Esophagus (tissue), 2 donors: ENCODE results near the gene NUP188. TPM values are rescaled to one million over a fixed set of nuclear protein-coding genes. Genes with fewer than 3 reads are reported as not detected.

Experiments
- H3K27ac ChIP-seq, 2 donors: one replicate each; pipeline ENCODE4 v1.5.1; 2013; ENCODE audit warnings: low read depth in 2 of 2, mild to moderate bottlenecking in 2 of 2, inconsistent platforms in 1 of 2, low read length in 1 of 2, moderate library complexity in 1 of 2
- H3K27me3 ChIP-seq, 2 donors: one replicate each; pipeline ENCODE4 v1.6.1; 2013; ENCODE audit warnings: low read length in 2 of 2, control low read depth in 1 of 2, mild to moderate bottlenecking in 1 of 2; ENCODE audit not compliant: insufficient read depth in 2 of 2, control insufficient read depth in 1 of 2
- H3K36me3 ChIP-seq, 2 donors: one replicate each; pipeline ENCODE4 v1.6.1; 2013; ENCODE audit warnings: low read length in 1 of 2; ENCODE audit not compliant: control insufficient read depth in 2 of 2, insufficient read depth in 2 of 2
- H3K4me1 ChIP-seq, 2 donors: one replicate each; pipeline ENCODE4 v1.6.1; 2013; ENCODE audit warnings: low read length in 1 of 2; ENCODE audit not compliant: control insufficient read depth in 2 of 2, insufficient read depth in 2 of 2
- H3K4me3 ChIP-seq, 2 donors: one replicate each; pipeline ENCODE4 v1.5.1; 2013; ENCODE audit warnings: low read length in 2 of 2, mild to moderate bottlenecking in 2 of 2, low read depth in 1 of 2, moderate library complexity in 1 of 2
- H3K9me3 ChIP-seq, 2 donors: one replicate each; pipeline ENCODE4 v1.6.1; 2013; ENCODE audit warnings: mild to moderate bottlenecking in 2 of 2, low read depth in 1 of 2, low read length in 1 of 2, moderate library complexity in 1 of 2; ENCODE audit not compliant: control insufficient read depth in 2 of 2, insufficient read depth in 1 of 2
- WGBS, 2 donors: extraction: QIAGEN DNeasy Blood & Tissue Kit; methylation state at CpG; one replicate each; pipeline ENCODE4 v1.1.7; 2013; 5-methylcytosine and 5-hydroxymethylcytosine counted together
- polyA plus RNA-seq, 2 donors: library from polyadenylated mRNA; stranded (reverse); fragments of 200-250 nt; gene quantifications; one replicate each; pipeline ENCODE4 v1.2.3, GENCODE V29; 2013
- donor health status: healthy with polysubstance abuse.
- donor health status: Bipolar disorder and iron deficiency.

The NUP188 gene
- polyA plus RNA-seq, 2 donors: 19.7 to 21.8 TPM

DNA sequence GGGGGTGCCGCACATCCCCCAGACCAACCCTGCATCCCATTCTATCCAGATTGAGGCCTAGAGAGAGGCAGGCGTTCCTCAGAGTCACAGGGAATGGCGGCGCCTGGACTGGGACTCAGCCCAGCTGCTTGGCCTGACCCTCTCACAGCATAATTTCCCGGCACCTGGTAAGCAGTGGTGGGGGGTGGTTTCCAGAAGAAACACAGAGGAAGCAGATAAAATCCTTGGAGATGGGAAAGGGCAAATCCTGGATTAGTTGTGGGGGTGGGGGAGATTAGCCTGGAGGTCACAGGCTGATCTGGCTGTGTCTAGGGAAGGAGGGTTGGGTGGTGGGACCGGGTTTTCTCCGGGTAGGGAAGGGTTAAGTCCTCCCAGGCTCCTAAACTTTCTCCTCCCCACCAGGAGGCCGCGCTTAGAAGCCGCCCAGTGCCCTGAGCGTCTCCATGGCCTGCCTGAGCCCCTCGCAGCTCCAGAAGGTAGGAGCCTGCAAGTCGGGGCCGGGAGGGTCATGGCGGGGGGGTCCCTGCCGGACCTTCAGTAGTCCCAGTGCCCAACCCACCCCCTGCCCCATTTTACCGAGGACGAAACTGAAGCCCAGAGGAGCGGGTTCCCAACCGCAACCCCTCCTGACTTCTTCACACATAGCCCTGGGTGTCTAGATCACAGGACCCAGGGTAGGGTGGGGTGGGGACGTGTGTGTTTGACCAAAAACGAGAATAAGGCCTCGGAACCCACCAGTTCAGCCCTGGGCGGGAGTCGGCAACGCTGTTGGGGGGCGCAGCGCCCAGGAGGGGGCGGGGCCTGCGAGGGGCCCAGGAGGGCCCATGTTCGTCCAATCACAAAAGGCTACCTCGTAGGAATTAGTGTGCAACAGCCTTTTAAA, 25.4 kb upstream of the NUP188 start:
- no peaks in the 10 kb centered on the region for H3K27me3 ChIP-seq
- H3K36me3 ChIP-seq: peaks cover 0 to 18% of the 10 kb centered on the region in 2 donors
- 10 to 13% methylated on average over 32 of the region's 32 CpGs for WGBS, 2 donors
- peak overlapping the region; percentile 41 to 42 for H3K4me3 ChIP-seq
- no peaks in the 10 kb centered on the region for H3K9me3 ChIP-seq
- peak overlapping the region; percentile 74 to 89 for H3K27ac ChIP-seq
- H3K4me1 ChIP-seq: peaks cover 6 to 19% of the 10 kb centered on the region in 2 donors

DNA sequence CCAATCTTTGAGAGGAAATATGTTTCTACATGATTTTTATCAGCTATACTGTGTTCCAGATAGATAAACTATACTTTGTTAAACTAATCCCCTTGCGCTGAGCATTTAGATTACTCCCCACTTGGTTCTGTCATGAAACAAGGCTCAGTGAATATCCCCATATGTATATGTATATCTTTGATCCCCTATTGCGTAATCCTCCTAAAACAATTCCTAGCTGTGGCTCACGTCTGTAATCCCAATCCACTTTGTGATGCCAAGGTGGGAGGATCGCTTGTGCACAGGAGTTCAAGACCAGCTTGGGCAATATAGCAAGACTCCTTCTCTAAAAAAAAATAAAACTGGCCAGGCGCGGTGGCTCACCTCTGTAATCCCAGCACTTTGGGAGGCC, 24.0 kb upstream of the NUP188 start:
- 77 to 80% methylated on average over 6 of the region's 6 CpGs for WGBS, 2 donors
- H3K27ac ChIP-seq: peak overlapping the region in 1 of 2 donors; percentile 5

DNA sequence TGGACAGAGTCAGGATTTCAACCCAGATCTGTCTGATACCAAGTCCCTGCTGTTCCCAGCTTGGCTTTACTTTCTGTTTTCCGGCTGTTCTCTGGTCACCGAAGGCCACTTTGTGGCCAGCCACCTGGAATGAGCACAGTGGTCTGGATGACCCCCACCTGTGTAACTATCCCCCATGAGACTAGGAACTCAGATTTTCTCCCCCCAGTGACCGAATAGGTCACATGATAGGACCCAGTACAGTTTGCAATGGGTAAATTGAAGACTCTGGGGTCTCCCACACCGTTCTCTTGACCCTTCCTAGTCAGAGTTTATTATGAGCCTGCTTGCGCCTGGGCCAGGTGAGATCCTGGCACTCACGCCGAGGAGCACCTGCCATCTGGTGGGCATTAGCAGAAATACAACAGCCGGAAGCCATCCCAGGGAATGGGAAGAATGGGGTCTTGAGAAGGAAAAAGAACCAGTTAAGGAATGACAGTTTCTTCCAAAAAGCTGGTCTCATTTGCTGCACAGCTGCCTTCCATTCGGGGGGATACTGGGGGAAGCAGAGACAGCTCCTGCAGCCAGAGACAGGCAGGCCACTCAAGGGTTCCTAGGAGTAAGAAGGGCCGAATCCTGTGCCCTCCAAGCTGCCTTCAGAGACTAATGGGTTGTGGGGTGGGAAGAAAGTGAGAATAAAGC, 19.6 kb upstream of the NUP188 start:
- no peaks in the 10 kb centered on the region for H3K9me3 ChIP-seq
- H3K4me1 ChIP-seq: no peaks in the 10 kb centered on the region
- WGBS, 2 donors: 24 to 26% methylated on average over 10 of the region's 10 CpGs
- no peak overlapping the region for H3K27ac ChIP-seq
- H3K27me3 ChIP-seq: no peaks in the 10 kb centered on the region
- H3K36me3 ChIP-seq: no peaks in the 10 kb centered on the region
- H3K4me3 ChIP-seq: no peak overlapping the region

More for the DNA sequence above, 24.0 kb upstream of the NUP188 start:
- Histone ChIP-seq H3K4me3 (no peak overlapping the region), H3K27me3 (no peaks in the 10 kb centered on the region), H3K9me3 (no peaks in the 10 kb centered on the region), H3K4me1 (peaks cover 6 to 13% of the 10 kb centered on the region in 2 donors), H3K36me3 (peaks cover 0 to 7% of the 10 kb centered on the region in 2 donors)

DNA sequence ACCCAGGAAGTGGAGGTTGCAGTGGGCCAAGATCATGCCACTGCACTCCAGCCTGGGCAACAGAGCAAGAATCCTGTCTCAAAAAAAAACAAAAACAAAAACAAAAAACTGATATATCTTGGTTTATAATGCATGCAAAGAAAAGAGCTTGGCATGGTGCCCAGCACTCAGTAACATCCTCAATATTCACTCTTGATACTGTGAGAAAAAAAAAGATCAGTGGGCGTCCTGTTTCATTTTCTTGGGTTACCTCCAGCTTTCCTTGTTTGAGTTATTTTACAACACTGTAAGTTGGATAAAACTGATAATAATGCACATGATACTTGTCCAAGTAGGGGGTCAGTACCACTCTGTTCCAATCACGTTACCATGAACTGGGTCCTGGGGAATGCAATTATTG, 18.9 kb upstream of the NUP188 start:
- Histone ChIP-seq H3K36me3 (no peaks in the 10 kb centered on the region), H3K27me3 (no peaks in the 10 kb centered on the region), H3K9me3 (no peaks in the 10 kb centered on the region), H3K4me3 (no peak overlapping the region), H3K4me1 (no peaks in the 10 kb centered on the region), H3K27ac (no peak overlapping the region)
- 88 to 89% methylated on average over 2 of the region's 2 CpGs for WGBS, 2 donors

DNA sequence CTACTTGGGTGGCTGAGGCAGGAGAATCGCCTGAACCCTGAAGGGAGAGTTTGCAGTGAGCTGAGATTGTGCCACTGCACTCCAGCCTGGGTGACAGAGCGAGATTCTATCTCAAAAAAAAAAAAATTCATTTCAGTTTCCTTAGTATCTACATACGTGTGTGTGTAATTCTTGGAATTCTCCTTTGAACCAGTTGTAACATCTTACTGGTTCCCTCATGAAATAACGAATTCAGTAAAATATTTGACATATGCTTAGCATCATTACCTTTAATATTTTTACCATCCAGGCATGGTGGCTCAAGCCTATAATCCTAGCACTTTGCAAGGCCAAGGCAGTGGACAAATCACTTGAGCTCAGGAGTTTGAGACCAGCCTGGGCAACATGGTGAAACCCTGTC, 17.9 kb upstream of the NUP188 start:
- no peak overlapping the region for H3K27ac ChIP-seq
- no peaks in the 10 kb centered on the region for H3K9me3 ChIP-seq
- H3K4me3 ChIP-seq: no peak overlapping the region
- no peaks in the 10 kb centered on the region for H3K4me1 ChIP-seq
- WGBS, 2 donors: 85 to 89% methylated on average over 4 of the region's 4 CpGs
- no peaks in the 10 kb centered on the region for H3K27me3 ChIP-seq
- no peaks in the 10 kb centered on the region for H3K36me3 ChIP-seq

DNA sequence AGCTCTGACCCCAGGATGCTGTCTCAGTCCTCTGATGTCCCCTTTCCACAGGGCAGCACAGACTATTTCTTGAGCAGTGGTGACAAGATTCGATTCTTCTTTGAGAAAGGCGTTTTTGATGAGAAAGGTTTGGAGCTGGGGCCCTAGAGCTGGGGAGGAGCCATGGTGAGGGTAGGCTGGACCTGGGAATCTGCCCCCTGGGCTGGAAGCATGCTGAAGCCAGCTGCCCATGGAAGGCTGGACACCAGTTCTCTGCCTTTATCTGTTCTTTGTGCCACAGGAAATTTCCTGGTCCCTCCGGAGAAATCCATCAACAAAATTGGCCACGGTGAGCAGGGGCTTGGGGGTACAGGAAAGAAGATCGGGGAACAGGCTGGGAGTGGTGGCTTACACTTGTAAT, 13.8 kb upstream of the NUP188 start:
- Histone ChIP-seq H3K27ac (no peak overlapping the region), H3K9me3 (no peaks in the 10 kb centered on the region), H3K36me3 (no peaks in the 10 kb centered on the region), H3K4me3 (no peak overlapping the region), H3K27me3 (no peaks in the 10 kb centered on the region), H3K4me1 (no peaks in the 10 kb centered on the region)
- WGBS, 2 donors: 78 to 93% methylated on average over 5 of the region's 5 CpGs

DNA sequence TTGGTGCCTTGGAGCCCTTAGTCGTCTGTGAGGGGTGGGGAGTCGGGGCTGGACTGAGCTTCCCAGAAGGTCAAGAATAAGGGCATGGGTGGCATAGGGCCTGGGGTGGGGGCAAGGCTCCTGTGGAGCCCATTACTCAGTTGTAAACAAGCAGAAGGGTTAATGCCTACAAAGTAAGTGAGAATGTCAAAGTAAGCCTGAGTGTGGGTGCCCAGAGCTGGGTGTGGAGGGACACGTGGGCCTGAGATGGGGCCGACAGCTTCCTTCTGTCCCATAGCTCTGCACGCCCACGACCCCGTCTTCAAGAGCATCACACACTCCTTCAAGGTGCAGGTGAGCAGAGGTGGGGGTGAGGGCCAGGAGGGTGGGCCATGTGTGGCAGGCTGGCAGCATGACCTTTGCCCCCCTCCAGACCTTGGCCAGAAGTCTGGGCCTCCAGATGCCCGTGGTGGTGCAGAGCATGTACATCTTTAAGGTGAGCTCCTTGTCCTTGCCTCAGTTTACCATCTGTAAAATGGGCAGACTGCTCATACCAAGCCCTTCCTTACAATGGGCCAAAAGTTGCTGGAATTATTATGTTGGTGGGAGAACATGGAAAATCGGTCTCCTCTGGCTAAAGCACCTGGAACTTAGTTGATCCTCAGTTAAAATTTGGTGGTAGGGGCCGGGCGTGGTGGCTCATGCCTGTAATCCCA, 11.2 kb upstream of the NUP188 start:
- no peaks in the 10 kb centered on the region for H3K27me3 ChIP-seq
- no peaks in the 10 kb centered on the region for H3K4me1 ChIP-seq
- 83 to 89% methylated on average over 11 of the region's 11 CpGs for WGBS, 2 donors
- no peak overlapping the region for H3K27ac ChIP-seq
- H3K36me3 ChIP-seq: no peaks in the 10 kb centered on the region
- H3K4me3 ChIP-seq: no peak overlapping the region
- no peaks in the 10 kb centered on the region for H3K9me3 ChIP-seq

DNA sequence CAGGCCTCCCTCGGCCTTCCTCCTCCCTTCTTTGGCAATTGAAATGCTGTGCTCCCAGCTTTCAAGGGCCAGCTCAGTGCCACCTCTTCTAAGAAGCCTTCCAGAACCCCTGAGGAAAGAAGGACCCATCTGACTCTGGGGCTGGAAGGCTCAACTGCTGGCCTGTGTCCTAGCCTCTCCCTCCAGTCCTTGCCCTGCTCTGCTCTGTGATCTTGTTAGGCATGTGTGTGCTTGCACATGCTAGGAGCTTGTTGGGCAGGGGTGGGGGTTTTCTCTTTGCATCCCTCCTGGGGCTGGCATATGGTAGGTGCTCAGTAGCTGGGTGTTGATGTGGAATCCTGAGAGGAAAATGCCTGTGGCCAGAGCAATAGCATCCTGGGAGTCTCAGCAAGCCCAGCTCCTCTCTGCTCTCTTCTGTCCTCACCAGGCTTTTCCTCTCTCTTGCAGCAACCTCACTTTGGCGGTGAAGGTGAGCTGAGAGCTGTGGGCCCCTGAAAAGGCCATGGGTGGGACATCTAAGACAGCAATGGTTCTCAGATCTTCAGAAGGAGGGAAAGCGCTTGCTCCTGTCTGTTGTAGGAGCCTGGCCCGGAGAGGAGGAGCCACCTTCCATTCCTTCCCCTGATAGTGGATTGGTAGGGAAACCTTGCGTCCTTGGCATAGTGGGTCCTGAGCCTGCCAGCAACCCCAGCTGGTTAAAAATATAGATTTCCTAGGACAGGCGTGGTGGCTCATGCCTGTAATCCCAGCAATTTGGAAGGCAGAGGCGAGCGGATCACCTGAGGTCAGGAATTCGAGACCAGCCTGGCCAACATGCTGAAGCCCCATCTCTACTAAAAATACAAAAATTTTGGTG, 10.0 kb upstream of the NUP188 start:
- Histone ChIP-seq H3K27me3 (no peaks in the 10 kb centered on the region), H3K4me3 (no peak overlapping the region), H3K4me1 (peaks cover 0 to 4% of the 10 kb centered on the region in 2 donors), H3K9me3 (no peaks in the 10 kb centered on the region), H3K27ac (peak overlapping the region; percentile 2 to 16), H3K36me3 (peaks cover 0 to 3% of the 10 kb centered on the region in 2 donors)
- WGBS, 2 donors: 69 to 82% methylated on average over 9 of the region's 9 CpGs
